Stimulated activated naive CD4-positive, alpha-beta T cell (primary cell): ENCODE data around the gene ICOS.

Experiments used
- DNase-seq, 6 experiments: peaks; one replicate each; lab custom pipeline; 2025; lab: John Stamatoyannopoulos, UW

The ICOS gene

GRCh38 chr2:203936535-203936934 is at the start of gene ICOS:
ICOS (plus strand) TSS chr2:203936763; CDS start chr2:203936815, 52 bp downstream.
- DNase-seq: peak in 5 of 6 experiments; percentile 29 to 77 (median 72)

GRCh38 chr2:203887677-203888076 is 48.9 kb upstream of the ICOS start:
- no peak for DNase-seq

- no peak for DNase-seq
Measured at GRCh38 chr2:203889542-203889941, 47.0 kb upstream of the ICOS start.

GRCh38 chr2:203889944-203890343 is 46.6 kb upstream of the ICOS start:
- no peak for DNase-seq

GRCh38 chr2:203890733-203891132 is 45.8 kb upstream of the ICOS start:
- DNase-seq: no peak

GRCh38 chr2:203891474-203891873 is 45.1 kb upstream of the ICOS start:
- no peak for DNase-seq

- no peak for DNase-seq
Measured at GRCh38 chr2:203892207-203892606, 44.4 kb upstream of the ICOS start.

GRCh38 chr2:203893401-203893800 is 43.2 kb upstream of the ICOS start:
- DNase-seq: no peak

GRCh38 chr2:203893840-203894239 is 42.7 kb upstream of the ICOS start:
- DNase-seq: no peak

GRCh38 chr2:203894262-203894661 is 42.3 kb upstream of the ICOS start:
- DNase-seq: no peak

GRCh38 chr2:203897544-203897943 is 39.0 kb upstream of the ICOS start:
- DNase-seq: no peak

- no peak for DNase-seq
Measured at GRCh38 chr2:203898657-203899056, 37.9 kb upstream of the ICOS start.

GRCh38 chr2:203900253-203900652 is 36.3 kb upstream of the ICOS start:
- DNase-seq: no peak

- DNase-seq: no peak
Measured at GRCh38 chr2:203904022-203904421, 32.5 kb upstream of the ICOS start.

- DNase-seq: no peak
Measured at GRCh38 chr2:203905656-203906055, 30.9 kb upstream of the ICOS start.

GRCh38 chr2:203908066-203908796 is 28.3 kb upstream of the ICOS start:
- DNase-seq: no peak

- no peak for DNase-seq
Measured at GRCh38 chr2:203908797-203909185, 27.8 kb upstream of the ICOS start.

GRCh38 chr2:203909261-203909967 is 27.1 kb upstream of the ICOS start:
- peak in 4 of 6 experiments; percentile 1 to 59 (median 38) for DNase-seq

- no peak for DNase-seq
Measured at GRCh38 chr2:203909974-203910373, 26.6 kb upstream of the ICOS start.

GRCh38 chr2:203913947-203914346 is 22.6 kb upstream of the ICOS start:
- no peak for DNase-seq

- no peak for DNase-seq
Measured at GRCh38 chr2:203914546-203915182, 21.9 kb upstream of the ICOS start.

- DNase-seq: no peak
Measured at GRCh38 chr2:203915256-203915655, 21.3 kb upstream of the ICOS start.

- DNase-seq: no peak
Measured at GRCh38 chr2:203916756-203917155, 19.8 kb upstream of the ICOS start.
